Hepatic stellate cell (primary cell): ENCODE measurements around the gene LY6G5C.
A peak's percentile ranks its signal among the peaks of the same experiment; 100 is the strongest.
"Not testable (repeated sequence)": the region's sequence is repeated elsewhere in the genome, so short reads cannot be mapped to it uniquely, and the experiment has no call there.

ENCODE experiments used
- DNase-seq: peaks from one replicate; pipeline ENCODE4 v3.0.0; 2011; ENCODE audit warnings: low spot score

Gene LY6G5C

DNA sequence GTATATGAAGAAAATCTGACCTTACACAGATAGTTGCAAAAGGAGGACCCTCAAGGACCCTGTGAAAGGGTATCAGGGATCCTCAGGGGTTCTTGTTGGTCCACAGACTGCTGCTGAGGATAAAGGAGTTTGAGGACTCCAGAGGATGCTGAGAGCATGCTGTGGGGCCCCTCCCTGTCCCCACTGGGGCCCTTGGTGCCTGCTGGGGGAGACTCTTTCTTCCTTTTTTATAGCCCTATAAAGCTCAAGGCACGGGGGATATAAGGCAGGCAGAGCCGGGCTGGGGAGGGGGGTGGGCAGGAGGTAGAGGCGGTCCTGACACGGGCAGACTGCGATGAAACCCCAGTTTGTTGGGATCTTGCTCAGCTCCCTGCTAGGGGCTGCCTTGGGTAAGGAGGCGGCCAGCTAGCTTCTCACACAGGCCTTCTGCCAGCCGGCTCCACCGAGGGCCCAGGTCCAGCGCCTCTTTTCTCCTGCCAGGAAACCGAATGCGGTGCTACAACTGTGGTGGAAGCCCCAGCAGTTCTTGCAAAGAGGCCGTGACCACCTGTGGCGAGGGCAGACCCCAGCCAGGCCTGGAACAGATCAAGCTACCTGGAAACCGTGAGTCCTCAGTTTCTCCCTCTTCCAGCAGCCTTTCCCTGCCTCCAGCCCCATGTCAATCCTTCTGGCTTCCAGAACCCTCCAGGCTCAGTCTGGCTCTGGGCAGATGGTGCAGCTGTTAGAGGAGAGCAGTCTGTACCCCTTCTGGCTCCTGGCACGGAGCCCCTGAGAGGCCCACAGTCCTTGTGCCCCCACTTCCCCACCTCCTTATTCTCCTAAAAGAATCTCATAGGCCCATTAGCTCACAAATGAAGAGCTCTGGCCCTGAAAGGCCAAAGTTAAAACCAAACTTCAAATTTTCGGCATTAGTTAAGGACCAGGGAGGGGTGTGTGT, 34.4 kb upstream of the LY6G5C start, which contains the start of gene LY6G6D:
Gene LY6G6D, plus strand, starts transcription at position 327 of the 937 bp plus-strand sequence. Its CDS starts 8 bp downstream, at position 335.
- DNase-seq, result no peak

DNA sequence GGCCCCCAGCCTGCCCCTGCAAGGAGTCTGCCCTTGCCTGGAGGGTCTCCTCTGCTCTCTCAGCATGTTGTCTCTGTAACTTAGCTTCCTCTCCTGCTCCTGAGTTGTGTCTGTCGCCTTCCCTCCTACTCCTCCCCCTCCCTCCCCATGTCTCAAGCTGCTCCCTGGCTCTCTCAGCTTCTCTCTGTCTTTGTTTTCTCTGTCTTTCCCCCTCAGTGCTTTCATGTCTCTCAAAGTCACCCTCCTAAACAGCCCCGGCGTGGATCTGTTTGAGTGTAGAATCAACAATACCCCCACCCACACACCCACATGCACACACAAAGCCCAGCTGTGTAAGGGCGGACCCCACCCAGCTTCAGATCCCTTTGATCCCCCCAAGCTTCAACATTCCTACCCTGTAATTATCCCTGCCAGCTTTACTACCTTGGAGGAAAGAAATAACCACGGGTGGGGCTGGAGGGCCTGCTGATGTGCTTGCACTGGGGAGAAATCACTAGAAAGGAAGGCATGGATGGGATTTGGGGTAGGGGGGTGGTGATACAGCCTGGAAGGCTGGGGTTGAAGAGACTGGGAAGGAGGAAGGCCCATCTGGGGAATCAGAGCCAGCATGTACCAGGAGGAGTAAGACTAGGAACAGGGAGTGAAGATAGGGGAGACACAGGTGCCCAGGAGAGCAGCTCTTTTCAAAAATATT, 33.3 kb upstream of the LY6G5C start:
- DNase-seq, result no peak

DNA sequence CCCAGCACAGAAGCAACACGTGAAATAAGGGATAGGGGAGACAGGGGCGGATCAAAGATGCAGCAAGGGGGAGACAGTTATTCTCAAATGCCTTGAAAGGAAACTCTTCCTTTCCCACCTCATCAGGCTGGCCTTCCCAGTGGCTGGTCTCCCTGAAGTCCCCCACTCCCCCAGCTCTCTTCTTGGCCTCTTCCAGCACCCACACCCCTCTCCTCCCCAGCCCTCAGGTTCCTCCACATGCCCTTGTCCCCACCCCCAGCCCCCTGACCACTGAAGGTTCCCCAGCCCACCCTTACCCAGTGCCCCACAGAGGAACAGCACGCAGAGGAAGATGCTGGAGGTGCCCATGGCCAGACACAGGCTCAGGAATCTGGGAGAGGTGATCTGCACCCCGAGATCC, 32.6 kb upstream of the LY6G5C start:
- DNase-seq, result no peak

DNA sequence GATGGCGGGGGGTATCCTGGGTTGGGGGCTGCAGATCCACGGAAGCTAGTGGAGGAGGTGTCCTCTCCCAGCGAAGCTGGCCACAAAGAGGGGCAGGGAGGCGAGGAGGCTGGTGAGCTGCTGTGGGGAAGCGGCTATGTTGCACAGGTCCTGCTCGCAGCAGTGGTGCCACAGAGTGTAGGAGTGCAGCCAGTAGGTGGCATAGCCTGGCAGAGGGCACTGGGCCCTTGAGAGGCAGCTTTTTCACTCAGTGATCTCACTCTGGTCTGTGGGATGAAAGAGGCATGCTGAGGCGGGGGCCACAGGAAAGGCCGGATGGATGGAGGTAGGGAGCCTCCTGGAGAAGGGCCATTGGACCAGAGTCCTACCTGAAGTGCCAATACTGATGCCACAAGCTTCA, 31.4 kb upstream of the LY6G5C start:
- no peak for DNase-seq

DNA sequence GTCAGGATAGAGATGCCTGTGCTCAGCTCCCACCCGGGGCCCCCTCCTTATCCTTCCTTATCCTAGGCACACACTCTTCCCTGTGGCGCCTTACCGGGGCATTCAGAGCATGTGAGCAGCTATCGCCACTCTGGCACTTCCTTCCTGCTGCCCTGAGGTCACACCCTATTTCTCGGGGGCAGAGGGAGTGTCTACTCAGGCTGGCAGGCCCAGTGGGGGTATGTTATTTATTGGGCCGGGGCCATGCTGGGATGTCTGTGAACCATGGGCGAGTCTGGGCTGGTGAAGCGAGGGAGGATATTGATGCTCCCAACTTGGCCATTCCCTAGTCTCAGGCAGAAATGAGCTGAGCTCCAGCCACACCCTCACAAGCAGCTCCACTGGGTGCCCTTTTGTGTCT, 30.4 kb upstream of the LY6G5C start:
- no peak for DNase-seq

DNA sequence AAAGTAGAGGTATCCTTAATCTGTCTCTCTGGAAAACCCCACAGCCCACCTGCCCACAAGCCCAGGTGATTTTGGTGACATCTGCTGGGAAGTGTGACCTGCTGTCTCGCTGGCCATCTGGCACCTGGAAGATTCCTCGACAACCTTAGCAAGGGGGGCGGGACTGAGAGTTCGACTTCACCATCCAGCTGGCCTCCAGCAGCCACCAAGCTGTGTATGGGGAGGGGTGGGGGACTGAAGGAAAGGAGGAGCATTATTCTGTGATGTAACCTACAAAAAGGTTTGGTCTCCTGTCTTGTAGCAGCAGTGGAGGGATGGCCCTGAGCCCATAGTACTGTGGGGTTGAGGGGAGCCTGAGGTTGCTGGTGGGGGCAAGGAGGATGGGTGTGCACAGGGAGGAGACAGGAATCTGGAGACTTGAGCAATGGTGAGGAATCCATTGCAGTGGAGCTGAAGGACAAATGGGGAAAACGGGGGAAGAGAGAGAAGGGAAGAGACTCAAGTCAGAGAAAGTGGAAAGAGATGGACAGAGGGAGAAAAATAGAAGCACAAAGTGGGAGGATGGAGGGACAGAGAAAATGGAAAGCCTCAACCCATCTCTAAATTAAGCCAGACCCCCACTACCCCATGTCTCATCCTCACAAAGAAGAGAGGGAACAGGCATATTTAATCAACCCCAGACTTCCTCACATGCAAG, 29.8 kb upstream of the LY6G5C start:
- DNase-seq, result no peak

DNA sequence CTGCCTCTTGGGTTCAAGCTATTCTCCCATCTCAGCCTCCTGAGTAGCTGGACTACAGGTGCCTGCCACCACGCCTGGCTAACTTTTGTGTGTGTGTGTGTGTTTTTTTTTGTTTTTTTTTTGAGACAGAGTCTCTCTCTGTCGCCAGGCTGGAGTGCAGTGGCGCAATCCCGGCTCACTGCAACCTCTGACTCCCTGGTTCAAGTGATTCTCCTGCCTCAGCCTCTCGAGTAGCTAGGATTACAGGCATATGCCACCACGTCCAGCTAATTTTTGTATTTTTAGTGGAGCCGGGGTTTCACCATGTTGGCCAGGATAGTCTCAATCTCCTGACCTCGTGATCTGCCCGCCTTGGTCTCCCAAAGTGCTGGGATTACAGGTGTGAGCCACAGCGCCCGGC, 28.3 kb upstream of the LY6G5C start:
- not testable (repeated sequence) for DNase-seq

DNA sequence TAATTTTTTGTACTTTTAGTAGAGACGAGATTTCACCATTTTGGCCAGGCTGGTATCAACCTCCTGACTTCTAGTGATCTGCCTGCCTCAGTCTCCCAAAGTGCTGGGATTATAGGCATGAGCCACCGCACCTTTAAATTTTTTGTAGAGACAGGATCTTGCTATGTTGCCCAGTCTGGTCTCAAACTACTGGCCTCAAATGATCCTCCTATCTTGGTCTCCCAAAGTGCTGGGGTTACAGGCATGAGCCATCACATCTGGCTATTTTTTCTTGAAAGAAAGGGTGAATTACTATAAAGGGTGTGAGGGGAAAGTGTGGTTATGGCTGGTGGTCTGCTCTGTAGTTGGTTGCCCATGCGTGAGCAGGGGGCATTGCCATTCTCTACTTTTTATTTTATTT, 27.4 kb upstream of the LY6G5C start:
- no peak for DNase-seq

DNA sequence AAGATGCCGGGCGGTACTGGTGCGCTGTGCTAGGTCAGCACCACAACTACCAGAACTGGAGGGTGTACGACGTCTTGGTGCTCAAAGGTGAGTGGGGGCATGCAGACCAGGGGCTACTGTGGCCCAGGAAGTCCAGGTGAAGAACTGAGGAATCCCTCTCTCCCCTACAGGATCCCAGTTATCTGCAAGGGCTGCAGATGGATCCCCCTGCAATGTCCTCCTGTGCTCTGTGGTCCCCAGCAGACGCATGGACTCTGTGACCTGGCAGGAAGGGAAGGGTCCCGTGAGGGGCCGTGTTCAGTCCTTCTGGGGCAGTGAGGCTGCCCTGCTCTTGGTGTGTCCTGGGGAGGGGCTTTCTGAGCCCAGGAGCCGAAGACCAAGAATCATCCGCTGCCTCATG, 26.8 kb upstream of the LY6G5C start:
- DNase-seq, result no peak

DNA sequence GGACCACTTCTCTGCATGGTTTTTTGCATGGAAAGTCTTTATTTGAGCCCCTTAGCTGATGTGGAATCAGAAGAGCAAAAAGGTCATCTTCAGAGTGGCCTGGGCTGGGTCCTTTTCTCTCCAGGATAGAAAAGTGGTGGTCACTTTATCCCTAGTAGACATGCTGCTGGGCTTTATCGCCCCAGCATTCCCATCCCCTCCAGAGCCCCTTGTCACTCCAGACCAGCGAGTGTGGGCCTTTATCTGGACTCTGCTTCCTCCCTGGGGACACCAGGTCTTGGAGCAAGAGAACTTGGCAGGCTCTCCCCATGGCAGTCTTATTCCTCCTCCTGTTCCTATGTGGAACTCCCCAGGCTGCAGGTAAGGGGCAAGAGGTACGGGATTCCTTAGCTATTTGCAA, 25.7 kb upstream of the LY6G5C start, which contains the start of gene LY6G6F:
Gene LY6G6F, plus strand, starts transcription at position 268 of the 400 bp plus-strand sequence. Its CDS starts 41 bp downstream, at position 309.
- no peak for DNase-seq

DNA sequence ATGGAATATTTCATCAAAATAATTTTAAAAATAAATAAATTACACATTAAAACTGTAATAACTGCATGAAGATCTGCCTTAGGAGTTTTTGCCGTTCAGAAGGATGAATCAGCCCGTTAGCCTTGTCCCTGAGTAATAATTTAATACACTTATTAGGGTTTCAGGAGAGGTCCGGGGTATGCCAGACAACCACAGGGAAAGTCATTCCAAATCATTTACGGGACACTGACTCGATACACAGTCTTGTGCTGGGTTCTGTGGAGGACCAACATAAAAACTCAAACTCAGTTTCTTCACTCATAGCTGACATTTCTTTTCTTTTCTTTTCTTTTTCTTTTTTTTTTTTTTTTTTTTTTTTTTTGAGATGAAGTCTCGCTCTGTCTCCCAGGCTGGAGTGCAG, 25.1 kb upstream of the LY6G5C start:
- no peak for DNase-seq

DNA sequence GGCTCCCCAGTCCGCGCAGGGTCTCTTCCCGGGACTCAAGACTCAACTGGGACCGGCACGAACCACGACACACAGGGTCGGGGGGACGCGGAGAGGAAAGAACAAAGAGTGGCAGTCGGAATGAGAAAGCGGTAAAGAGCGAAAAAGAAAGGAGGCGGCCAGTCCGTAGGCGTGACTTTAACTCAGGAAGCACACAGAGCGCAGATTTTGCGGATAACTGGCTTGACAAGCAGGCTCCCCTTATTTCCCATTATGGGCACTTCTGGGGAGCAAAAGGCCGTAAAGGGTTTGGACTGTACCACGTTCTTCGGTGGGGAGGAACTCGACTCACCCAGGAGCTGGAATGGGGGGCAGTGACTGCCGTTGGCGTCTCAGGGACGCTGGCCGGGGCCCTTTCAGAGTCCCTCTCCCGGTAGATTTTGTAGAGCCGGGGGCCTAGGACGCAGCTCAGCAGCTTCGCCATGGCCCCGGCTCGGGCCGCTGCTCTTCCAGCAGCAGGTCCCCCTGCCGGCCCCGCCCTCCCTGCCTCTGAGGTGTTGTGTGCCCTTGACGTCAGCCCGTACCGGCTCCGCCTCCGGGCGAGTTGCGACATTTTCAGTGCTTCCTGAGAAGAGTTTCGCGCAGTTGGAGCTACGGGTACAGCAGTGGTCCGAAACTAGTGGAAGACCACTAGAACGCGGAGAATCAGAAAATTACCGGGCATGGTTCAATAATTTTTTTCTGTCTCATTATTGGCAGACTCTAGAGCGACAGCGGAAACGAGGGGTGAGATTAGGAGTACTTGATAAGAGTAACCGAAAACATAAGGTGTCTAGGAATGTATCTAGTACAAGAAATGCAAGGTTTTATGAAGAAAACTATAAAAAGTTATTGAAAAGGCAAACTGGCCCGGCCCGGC, 22.2 kb upstream of the LY6G5C start, which contains the start of gene ABHD16A:
Gene ABHD16A, minus strand, starts transcription at position 506 of the 898 bp plus-strand sequence. Its CDS starts 43 bp downstream, at position 463.
- peak; percentile 99 for DNase-seq

DNA sequence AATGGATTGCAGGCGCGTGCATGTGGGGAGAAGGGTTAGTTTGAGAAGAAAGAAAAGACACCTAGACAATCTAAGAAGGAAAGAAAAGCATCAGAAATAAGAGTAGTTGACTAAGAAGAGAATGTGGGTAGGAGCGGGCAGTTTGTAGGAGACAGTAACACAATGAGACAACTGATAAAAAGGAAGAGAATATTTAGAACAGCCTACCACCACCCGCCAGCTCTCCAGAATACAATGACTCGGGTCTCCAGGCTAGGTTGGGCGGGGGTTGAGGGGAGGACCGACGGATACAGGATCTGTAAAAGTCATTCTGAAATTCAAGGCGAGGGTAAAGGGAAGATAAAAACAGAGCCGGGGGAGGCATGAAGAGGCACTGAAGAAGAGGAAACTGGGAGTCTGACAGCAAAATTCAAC, 21.5 kb upstream of the LY6G5C start:
- DNase-seq, result no peak

DNA sequence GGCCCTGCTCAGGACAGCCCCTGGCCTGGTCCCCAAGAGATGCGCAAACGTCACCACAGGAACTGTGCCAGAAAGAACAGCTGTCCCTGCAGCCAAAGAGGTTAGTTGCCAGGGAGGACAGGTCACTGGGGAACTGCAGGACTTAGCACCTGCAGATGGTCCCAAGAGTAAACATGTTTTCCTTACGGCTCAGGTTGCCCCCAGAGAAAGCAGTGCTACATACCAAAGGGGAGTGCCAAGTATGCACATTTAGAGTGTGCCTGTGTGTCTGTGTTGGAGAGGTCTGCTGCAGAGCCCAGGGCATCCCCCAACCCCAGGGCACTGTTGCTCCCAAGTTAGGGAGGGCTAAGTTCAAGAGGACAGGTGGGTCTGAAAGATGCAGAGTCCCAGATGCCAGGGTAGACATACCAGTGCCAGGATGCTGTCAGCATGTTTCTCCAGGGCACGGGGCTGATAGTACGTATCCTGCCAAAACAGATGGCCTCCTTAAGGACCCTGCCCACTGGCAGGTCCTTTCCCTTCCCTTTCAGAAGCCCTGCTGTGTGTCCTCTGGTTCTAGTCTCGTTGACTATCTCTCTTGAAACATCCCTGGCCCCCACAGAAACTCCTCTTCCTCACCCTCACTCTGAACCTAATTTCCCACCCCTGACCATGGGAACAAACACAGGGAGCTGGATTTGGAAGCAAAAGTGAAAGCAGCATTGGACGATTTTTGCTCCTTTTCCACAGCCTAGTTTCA, 21.0 kb upstream of the LY6G5C start:
- peak; percentile 70 for DNase-seq

DNA sequence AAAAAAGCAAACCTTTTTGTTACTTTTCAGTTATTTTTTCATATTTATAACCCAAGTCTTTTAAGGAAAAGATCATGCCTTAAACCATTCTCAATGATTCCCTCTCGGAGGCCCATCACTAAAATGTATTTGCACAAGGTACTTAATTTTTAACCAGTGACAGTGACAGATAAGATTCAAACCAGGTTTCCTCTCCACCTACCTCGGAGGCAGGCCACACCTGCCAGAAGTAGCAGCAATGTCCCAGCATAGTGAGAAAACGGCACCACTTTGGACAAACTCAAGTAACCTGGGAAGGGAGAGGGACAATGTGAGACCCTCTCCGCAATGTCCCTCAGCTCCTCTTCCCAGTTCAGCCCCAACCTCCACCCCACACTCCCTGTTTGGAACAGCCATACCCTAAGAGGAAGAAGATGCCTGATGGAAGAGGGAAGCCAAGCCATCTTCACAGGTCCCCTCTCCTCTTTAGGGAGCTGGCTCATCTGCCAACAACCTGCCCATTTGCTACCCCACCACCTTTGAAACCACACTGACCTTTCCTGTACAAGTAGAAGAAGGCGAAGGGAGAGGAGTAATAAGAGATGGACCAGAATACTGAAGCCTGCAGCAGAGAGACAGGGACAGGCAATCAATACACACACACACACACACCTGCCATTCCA, 20.0 kb upstream of the LY6G5C start:
- no peak for DNase-seq

DNA sequence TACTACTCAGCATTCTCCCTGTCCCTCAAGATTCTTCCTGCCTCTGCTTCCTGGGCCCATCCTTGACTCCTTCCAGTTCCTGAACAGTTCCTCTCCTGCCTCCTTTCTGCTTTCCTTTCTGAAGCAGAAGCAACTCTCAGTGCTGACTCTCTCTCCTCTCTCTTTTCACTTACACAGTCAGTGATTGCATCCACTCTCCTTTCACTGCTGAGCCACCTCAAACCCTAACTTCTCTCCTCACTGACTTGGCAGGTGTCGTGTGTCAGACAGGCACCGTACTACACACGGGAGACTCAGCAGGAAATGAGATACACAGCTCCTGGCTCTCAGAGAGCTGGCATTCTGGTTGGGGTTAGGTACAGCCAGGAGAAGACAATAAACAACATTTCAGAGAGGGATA, 16.7 kb upstream of the LY6G5C start:
- no peak for DNase-seq

DNA sequence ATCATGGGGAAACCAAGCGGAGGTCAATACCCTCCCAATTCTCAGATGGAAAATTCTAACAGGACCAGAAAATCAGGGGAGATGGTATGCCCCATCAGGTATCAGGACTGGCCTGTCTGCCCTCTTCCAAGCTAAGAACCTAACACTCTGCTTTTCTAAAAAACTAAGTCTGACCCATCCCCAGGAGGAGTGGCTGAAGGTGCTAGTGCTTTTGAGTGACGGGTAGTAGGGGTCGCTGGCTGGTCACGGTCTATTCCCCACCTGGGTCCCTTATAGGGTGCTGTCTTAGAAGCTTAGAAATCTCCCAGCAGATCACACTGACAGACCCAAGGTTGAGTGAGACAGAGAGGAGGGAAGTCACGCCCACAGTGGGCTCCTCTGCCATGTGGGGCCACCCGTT, 12.7 kb upstream of the LY6G5C start:
- DNase-seq, result no peak

DNA sequence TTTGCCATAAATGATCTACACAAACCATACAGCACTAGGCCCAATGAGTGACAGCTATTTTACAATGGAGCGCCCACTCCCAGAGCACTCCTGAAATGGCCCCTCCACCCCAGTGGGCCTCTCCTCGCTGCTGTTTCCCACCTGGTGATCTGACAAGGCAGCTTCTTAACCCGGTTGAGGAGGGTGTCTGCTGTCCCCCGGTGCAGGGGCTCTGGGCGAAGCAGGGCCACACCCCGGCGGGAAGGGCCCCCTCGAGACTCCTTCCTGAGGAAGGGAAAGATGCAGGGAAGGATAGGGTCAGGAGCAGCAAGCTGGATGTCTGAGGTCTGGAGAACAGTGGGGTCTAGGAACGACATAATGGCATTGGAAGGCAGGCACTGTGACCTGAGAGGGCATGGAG, 12.0 kb upstream of the LY6G5C start:
- no peak for DNase-seq

DNA sequence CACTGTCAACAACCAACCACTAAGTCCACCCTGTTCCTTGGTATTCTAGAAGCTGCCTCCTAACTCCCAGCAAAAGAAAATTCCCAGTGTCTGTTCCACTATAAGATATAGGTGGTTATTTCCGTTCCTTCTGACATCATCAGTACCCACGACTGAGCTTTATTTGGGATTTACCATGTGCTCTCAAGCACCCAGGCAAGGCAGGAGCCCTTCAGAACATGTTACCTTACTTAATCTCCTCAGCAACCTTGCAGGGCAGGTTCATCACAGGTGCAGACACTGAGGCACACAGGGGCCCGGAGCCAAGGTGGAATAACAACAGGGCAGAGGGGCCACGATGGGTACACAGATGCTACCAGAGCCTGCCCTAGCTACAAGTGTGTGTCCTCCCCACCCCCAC, 11.5 kb upstream of the LY6G5C start:
- no peak for DNase-seq

DNA sequence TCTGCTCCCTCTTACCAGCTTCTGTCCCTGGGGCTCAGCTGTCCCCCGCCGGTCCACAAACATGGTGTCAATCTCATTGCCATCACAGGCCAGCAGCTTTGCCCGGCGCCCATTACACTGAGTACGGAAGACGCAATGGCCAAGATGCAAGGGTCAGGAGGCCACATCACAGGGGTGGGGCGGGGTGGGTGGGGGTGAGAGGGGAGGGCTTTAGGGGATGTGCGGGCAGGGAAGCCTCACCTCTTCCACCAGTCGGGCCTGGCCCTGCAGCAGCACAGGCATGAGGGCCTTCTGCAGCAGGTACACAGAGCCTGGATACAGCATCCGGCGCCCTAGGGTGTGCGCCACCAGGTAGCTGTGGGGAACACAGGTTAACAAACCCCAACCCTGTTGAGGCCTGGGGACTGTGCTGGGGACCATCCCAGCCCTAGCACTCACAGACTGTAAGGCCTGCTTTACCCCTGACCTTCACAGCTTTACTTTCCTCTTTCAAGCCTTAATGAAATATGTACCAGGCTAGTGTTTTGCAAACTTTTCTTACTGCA, 10.8 kb upstream of the LY6G5C start:
- no peak for DNase-seq
